Astrocyte (in vitro differentiated cells and primary cell): ENCODE measurements around the gene PLPP2. TPM values are rescaled to one million over a fixed set of nuclear protein-coding genes. Genes with fewer than 3 reads are reported as not detected.
A peak's percentile ranks its signal among the peaks of the same experiment; 100 is the strongest.

Experiments
- DNase-seq: peaks from one replicate; pipeline ENCODE4 v3.0.0-alpha.2; 2010; ENCODE audit warnings: low read depth
- FAIRE-seq: peaks from 2 replicates; lab custom pipeline; 2011; peaks lifted over from hg19 to GRCh38; lab: Jason Lieb, UNC
- H2AFZ ChIP-seq: 2 replicates; pipeline ENCODE4 v1.6.0; 2012; ENCODE audit warnings: low read depth, low read length, inconsistent platforms
- H3K27ac ChIP-seq: 2 replicates; pipeline ENCODE4 v1.5.1; 2011; ENCODE audit warnings: low read depth, low read length, inconsistent platforms
- H3K27me3 ChIP-seq: 2 replicates; pipeline ENCODE4 v1.6.0; 2011; ENCODE audit warnings: low read length, inconsistent platforms; ENCODE audit not compliant: insufficient read depth
- H3K36me3 ChIP-seq: 2 replicates; pipeline ENCODE4 v1.5.1; 2011; ENCODE audit warnings: low read length, inconsistent platforms; ENCODE audit not compliant: insufficient read depth
- H3K4me1 ChIP-seq: 2 replicates; pipeline ENCODE4 v1.5.1; 2011; ENCODE audit warnings: low read length, inconsistent platforms; ENCODE audit not compliant: insufficient read depth
- H3K4me2 ChIP-seq: 2 replicates; pipeline ENCODE4 v1.6.0; 2012; ENCODE audit warnings: low read length, inconsistent platforms
- H3K4me3 ChIP-seq: 2 replicates; pipeline ENCODE4 v1.5.1; 2011; ENCODE audit warnings: low read depth, mild to moderate bottlenecking, low read length, inconsistent platforms; ENCODE audit not compliant: insufficient read depth
- H3K79me2 ChIP-seq: 2 replicates; pipeline ENCODE4 v1.6.0; 2012; ENCODE audit warnings: mild to moderate bottlenecking, low read length, inconsistent platforms; ENCODE audit not compliant: insufficient read depth
- H3K9ac ChIP-seq: 2 replicates; pipeline ENCODE4 v1.6.0; 2012; ENCODE audit warnings: mild to moderate bottlenecking, low read length, inconsistent platforms
- H3K9me3 ChIP-seq: 2 replicates; pipeline ENCODE4 v1.5.1; 2012; ENCODE audit warnings: low read depth, mild to moderate bottlenecking, low read length, inconsistent platforms; ENCODE audit not compliant: insufficient read depth
- H4K20me1 ChIP-seq: 2 replicates; pipeline ENCODE4 v1.6.0; 2012; ENCODE audit warnings: low read length, inconsistent platforms; ENCODE audit not compliant: insufficient read depth
- H3K27ac Mint-ChIP-seq: one replicate; pipeline ENCODE4 v1.8.0; 2021; ENCODE audit warnings: mild to moderate bottlenecking, mixed read lengths; ENCODE audit not compliant: unreplicated experiment
- H3K27me3 Mint-ChIP-seq: one replicate; pipeline ENCODE4 v1.8.0; 2021; ENCODE audit warnings: low read depth, mixed read lengths; ENCODE audit not compliant: unreplicated experiment
- H3K36me3 Mint-ChIP-seq: one replicate; pipeline ENCODE4 v1.8.0; 2021; ENCODE audit warnings: low read depth, mixed read lengths; ENCODE audit not compliant: unreplicated experiment
- H3K4me1 Mint-ChIP-seq: one replicate; pipeline ENCODE4 v1.8.0; 2021; ENCODE audit warnings: low read depth, mixed read lengths; ENCODE audit not compliant: unreplicated experiment
- H3K4me3 Mint-ChIP-seq: one replicate; pipeline ENCODE4 v1.8.0; 2021; ENCODE audit warnings: mild to moderate bottlenecking, moderate library complexity, mixed read lengths; ENCODE audit not compliant: unreplicated experiment
- H3K9me3 Mint-ChIP-seq: one replicate; pipeline ENCODE4 v1.8.0; 2021; ENCODE audit warnings: mild to moderate bottlenecking, mixed read lengths; ENCODE audit not compliant: unreplicated experiment
- CTCF ChIP-seq: IDR thresholded peaks from 2 replicates; pipeline ENCODE4 v1.5.1; 2011; ENCODE audit warnings: low read depth, mild to moderate bottlenecking, inconsistent platforms, low read length, moderate library complexity; ENCODE audit not compliant: insufficient read depth
- EZH2 ChIP-seq: IDR thresholded peaks from 2 replicates; pipeline ENCODE4 v1.6.1; 2012; ENCODE audit warnings: mild to moderate bottlenecking, low read length, inconsistent platforms; ENCODE audit not compliant: insufficient read depth
- total RNA-seq: library from RNA; stranded (reverse); gene quantifications from 2 replicates; pipeline ENCODE4 v1.2.1, GENCODE V29; 2021

PLPP2 gene
- total RNA-seq, 1 donor from 2014 or later = 3.7 TPM

- Histone ChIP-seq H3K79me2 (no peaks in the 10 kb centered on the region), H3K4me2 (no peak overlapping the region), H3K4me3 (no peak overlapping the region), H3K27me3 (peaks cover 21% of the 10 kb centered on the region), H4K20me1 (peaks cover 34% of the 10 kb centered on the region), H2AFZ (no peak overlapping the region), H3K27ac (no peak overlapping the region), H3K9me3 (no peaks in the 10 kb centered on the region), H3K36me3 (no peaks in the 10 kb centered on the region), H3K9ac (no peak overlapping the region), H3K4me1 (peaks cover 5% of the 10 kb centered on the region)
- DNase-seq (no peak), FAIRE-seq (no peak)
- TF ChIP-seq EZH2 (no peak), CTCF (no peak)
- H3K27ac Mint-ChIP-seq = no peak overlapping the region
- peaks cover 10% of the 10 kb centered on the region for H3K4me1 Mint-ChIP-seq
- no peak overlapping the region for H3K4me3 Mint-ChIP-seq
- H3K27me3 Mint-ChIP-seq = peaks cover 6% of the 10 kb centered on the region
- no peaks in the 10 kb centered on the region for H3K9me3 Mint-ChIP-seq
- peaks cover 2% of the 10 kb centered on the region for H3K36me3 Mint-ChIP-seq
Observed at GRCh38 chr19:296476-297225, 5.4 kb upstream of the PLPP2 start.

- no peak overlapping the region for H3K4me3 Mint-ChIP-seq
Observed at GRCh38 chr19:295687-296370, 4.6 kb upstream of the PLPP2 start.

More at GRCh38 chr19:295687-296370, 4.6 kb upstream of the PLPP2 start:
- DNase-seq = no peak
- Histone ChIP-seq H3K9me3 (no peaks in the 10 kb centered on the region), H3K4me2 (no peak overlapping the region), H3K4me1 (peaks cover 8% of the 10 kb centered on the region), H3K79me2 (no peaks in the 10 kb centered on the region), H3K27ac (no peak overlapping the region), H4K20me1 (peaks cover 28% of the 10 kb centered on the region), H3K36me3 (no peaks in the 10 kb centered on the region), H2AFZ (no peak overlapping the region), H3K4me3 (no peak overlapping the region), H3K9ac (no peak overlapping the region), H3K27me3 (peaks cover 21% of the 10 kb centered on the region)
- peaks cover 6% of the 10 kb centered on the region for H3K27me3 Mint-ChIP-seq
- TF ChIP-seq EZH2 (no peak), CTCF (no peak)
- no peaks in the 10 kb centered on the region for H3K9me3 Mint-ChIP-seq
- peaks cover 10% of the 10 kb centered on the region for H3K4me1 Mint-ChIP-seq
- peak overlapping the region; percentile 41 for H3K27ac Mint-ChIP-seq
- FAIRE-seq = no peak
- peaks cover 2% of the 10 kb centered on the region for H3K36me3 Mint-ChIP-seq
